ENCODE measurements around the gene C13orf42.
"Not testable (repeated sequence)": the region's sequence is repeated elsewhere in the genome, so short reads cannot be mapped to it uniquely, and the experiment has no call there.

The C13orf42 gene

GRCh38 chr13:51118809-51119431 lies 7.8 kb upstream of the C13orf42 start:
- no peak for DNase-seq

DNA sequence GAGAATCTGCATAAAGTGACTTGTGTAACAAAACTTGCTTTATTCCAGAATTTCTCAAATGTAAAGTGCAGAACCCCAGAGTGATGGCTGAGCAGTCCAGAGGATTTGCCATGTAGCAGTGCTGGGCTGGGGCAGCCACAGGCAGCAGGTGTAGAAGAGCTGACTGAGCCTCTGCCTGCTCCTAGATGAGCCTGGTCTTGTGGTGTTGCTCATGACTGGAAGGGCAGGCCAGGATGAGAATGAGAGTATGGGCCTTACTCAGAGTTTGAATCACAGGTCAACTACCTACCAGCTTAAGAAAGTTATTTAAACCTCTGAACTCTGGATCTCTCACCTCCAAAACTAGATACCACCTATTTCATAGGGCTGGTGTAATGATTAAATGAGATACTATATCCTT lies 2.9 kb upstream of the C13orf42 start:
- DNase-seq = no peak

DNA sequence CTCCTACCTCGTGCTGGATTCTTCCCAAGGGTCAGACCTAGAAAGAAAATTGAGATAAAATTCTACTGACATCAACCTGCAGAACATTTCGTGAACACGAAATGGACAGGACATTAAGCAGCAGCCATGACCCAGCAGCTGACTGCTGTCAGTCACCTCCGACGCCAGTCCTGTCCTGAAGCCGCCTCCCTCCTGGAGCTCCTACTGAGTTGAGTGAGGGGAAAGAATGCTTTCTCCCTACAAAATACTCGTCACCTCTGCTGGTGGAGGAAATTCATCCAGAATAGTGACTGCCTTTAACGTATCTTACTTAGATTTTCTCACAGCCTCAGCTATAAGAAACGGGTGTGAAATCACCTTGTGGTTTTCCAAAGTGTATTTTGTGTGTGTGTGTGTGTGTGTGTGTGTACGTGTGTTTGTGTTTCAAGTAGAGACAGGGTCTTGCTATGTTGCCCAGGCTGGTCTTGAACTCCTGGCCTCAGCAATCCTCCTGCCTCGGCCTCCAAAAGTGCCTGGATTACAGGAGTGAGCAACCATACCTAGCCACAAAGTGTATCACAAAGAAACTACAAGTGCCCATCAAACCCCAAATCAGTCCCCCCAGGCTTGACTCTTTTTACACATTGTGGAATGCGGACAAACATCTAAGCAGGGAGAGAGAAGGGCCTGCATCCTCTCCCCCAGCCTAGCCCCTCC lies 2.3 kb upstream of the C13orf42 start:
- no peak for DNase-seq

DNA sequence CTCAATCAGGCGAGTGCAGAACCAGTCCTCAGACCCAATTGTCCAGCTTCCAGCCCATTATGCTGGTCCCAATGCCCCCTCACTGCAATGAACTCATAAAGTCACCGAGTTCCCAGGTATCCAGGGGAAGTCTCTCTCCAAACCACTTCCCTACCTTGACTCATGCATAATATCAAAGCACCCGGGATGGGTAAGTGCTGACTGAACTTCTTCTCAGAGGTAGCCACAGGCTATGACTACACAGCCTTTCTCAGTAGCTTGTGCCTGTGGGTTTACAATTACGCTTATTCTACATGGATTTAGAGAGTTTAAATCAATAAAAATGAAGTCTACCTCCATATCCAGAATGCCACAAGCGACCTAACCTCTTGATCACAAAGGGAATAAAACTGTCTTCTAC lies 1.7 kb upstream of the C13orf42 start:
- no peak for DNase-seq

GRCh38 chr13:51111997-51112396 lies 923 bp upstream of the C13orf42 start:
- no peak for DNase-seq

DNA sequence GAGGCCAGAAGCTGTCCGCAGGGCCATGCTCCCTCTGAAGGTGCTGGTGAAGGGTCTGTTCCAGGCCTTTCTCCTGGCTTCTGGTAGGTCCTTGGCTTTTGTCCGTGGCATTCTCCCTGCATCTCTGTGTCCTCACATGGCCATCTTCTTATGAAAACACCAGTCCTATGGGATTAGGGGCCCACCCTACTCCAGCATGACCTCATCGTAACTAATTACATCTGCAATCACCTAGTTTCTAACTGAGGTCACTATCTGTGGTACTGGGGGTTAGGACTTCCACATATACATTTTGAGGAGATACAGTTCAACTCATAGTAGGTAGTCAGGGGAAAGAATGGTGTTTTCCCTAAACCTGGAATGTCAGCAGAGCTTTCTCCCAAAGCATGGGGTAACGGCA lies 3.1 kb downstream of the C13orf42 start:
- no peak for DNase-seq

- DNase-seq = no peak
Observed at GRCh38 chr13:51105046-51105445, 6.0 kb downstream of the C13orf42 start.

DNA sequence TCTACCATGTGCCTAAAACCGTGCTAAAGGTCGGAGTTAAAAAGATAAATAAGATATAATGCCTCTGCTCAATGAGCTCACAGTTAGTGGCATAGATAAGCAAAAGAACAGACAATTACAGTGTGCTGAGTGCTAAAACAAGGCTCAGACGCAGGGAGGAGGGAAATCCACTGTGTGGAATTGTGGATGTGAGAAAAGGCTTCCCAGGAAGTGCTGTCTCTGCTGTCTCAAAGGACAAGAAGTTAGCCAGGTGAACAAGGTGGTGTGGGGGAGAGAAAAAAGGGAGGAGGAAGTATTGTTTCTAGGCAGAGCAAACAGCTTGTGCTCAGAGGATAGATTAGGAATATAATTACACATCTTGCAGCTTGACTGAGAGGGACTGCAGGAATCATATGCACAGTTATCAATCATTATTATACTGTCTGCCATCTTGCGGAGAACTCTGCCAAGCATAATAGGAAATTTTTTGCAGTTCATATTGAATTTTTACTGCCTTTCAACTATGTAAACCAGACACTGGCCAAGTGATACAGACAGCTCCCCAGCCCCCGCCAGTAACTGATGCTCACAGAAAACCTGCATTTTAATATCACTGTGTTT lies 9.3 kb downstream of the C13orf42 start:
- no peak for DNase-seq

GRCh38 chr13:51097353-51098043 lies 13.6 kb downstream of the C13orf42 start:
- DNase-seq = no peak

DNA sequence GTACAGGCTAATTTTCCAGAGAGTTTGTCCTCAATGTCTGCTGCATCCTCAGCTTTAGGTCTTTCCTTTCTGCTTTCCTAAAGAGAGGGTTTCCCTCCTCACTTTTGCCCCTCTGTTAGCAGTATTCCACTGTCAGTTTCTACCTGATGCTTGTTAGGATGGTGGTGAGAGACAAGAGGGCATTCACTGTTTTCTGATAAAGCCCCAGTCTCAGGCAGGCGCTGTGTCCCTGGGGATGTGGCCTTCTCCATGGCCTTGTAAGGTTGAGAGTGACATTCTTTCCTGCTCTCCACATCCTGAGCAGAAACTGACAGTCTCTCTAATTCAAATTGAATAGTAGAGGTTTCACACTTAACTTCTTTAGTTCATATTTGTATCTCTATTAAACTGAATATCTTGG lies 14.9 kb downstream of the C13orf42 start:
- DNase-seq = no peak

DNA sequence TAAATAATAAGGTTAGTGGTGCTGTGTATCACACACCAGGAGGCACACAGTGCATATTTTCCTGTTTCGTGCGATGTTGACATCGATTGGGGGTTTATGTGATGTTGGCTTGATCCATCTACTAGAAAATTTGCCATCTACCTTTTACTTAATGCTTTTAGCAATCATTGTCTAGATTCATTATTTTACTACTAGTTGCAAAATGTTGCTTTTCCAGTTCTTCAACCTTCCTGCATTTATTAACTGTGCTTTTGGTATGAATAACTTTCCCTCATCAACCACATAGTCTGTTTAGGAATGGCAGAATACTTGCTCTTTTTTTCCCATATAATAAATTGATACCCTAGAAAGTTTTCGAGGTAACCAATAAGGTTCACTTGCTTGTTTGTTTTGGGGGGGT lies 17.5 kb downstream of the C13orf42 start:
- DNase-seq = no peak

DNA sequence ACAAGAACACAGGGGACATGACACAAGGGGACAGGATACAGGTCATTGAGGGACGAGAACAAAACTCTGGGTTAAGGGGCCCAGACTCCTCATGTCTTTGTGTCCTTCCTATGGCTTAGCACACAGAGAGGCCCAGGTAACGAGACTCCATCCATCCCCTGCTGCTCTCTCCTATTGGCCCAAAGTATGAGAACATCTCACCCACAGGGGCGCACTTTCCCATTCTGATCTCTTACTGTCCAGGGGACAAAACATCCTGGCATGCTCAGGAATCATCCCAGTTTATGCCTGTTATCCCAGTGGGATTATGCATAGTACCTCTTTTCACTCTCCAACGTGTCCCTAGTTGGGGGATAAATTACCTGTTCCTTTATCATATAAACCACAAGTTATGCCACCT lies 19.2 kb downstream of the C13orf42 start:
- no peak for DNase-seq

- no peak for DNase-seq
Observed at GRCh38 chr13:51083706-51084105, 27.4 kb downstream of the C13orf42 start.

DNA sequence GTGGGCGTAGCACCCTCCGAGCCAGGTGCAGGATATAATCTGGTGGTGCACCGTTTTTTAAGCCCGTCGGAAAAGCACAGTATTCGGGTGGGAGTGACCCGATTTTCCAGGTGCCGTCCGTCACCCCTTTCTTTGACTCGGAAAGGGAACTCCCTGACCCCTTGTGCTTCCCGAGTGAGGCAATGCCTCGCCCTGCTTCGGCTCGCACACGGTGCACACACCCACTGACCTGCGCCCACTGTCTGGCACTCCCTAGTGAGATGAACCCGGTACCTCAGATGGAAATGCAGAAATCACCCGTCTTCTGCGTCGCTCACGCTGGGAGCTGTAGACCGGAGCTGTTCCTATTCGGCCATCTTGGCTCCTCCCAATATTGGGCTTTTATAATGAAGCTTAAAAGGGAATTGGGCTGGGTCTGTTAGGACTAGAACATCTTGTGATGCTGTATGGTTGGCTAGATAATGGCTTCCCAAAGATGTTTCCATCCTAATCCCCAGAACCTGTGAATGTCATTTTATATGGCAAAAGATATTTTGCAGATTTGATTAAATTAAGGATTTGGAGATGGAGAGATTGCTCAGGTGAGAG lies 30.5 kb downstream of the C13orf42 start:
- DNase-seq = not testable (repeated sequence)

DNA sequence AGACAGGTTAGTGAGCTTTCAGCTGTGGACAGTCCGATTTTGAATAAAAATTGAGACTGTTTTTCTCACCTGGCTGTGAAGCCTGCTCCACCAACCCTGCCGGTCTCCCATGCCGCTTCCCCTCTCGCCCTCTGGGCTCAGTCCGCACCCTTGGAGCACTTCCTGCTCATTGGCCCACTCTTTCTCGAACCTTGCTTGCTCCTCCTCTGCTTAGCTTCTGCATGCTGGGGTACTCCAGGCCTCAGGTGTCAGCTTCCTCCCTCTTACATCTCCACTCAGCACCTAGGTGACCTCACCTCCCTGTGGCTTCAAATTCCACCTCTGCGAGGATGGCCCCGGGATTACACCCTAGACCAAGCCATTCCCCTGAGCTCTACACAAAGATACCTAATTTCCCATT lies 39.6 kb downstream of the C13orf42 start:
- DNase-seq = no peak

DNA sequence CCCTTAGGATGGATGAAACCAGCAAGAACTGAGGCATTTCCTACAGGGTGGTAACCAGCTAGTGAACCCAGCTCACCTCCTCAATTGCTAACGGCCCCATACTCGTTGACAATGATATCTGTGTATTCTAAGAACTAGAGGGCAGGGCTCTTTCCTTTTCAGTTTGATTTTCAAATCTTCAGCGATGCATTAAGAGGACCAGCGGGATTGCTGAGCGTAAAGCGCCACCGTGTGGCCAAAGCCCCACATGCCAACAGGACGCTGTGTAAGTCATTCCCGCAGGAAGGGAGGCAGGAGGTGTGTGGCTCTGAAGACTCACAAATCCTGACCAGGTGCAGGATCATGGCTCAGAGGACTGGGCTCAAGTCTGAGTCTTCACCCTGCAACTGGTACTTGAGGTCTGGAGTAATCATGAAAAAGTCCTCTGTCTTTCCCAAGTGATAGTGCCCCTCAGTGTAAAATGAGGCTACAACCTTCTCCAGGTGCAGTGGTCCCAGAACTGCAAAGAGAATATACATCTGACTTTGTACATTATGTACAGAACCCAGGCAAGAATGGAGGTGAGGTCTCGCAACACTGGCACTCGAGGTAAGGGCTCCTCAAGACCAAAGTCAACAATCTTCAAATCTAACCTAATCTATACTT lies 40.9 kb downstream of the C13orf42 start:
- DNase-seq = peak; percentile 50 to 74 (median 55)

DNA sequence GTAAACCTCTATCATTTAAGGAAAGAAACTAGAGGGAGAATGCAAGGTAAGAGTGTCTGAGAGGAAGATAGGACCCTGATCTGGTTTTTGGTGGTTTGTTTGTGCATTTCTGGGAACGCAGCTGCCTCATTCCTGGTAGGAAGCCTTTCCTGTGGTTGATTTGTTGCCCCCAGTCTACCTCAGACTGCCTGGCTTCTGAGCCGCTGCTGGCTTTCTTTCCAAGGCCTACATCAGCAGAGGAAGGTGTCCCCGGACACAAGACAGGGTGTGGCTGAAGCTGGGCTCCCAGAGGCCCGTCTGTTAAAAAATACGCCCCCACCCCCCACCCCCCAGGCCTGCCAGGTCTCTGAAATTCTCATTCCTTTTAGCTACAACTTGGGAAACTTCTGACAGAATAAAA lies 42.6 kb downstream of the C13orf42 start:
- DNase-seq = no peak

DNA sequence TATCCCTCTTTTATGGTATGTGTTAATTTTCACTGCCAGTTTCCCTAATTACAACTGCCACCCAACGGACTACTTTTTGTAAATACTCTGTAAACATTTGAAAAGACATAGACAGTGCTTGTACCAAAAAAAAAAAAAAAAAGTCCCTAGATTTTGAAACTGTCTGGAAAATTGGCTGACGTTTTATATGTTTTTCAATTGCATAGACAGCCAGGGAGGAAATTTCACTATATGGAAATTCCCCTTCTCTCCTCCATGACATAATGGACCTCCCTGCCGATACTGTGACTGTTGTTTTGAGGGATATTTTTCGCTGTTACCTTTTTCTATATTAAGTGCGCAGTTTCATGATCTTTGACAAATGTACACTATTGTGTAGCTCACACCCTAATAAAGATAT lies 43.4 kb downstream of the C13orf42 start:
- no peak for DNase-seq

DNA sequence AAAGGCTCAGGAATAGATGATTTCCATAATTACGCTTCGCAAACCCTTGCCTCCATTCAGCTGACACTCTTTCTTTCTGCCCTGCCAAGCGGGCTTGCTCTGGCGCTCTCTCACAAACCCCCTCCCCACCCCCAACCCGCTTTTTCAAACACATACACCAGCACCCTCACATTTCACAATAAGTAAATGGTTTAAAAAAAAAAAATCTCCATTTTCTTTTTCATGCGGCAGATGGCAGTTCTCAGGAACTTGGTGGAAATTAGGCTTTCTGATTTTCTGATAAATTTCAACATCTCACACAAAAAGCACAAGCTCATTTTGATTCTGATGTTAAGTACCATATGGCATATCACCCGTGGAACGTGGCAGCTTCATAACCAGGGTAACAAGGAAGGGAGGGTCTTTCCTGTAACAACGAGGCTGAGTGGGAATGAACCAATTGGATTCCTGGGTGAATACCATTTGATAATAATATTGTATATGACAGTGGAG lies 43.8 kb downstream of the C13orf42 start:
- DNase-seq = no peak

GRCh38 chr13:51066091-51066831 lies 44.8 kb downstream of the C13orf42 start:
- no peak for DNase-seq

DNA sequence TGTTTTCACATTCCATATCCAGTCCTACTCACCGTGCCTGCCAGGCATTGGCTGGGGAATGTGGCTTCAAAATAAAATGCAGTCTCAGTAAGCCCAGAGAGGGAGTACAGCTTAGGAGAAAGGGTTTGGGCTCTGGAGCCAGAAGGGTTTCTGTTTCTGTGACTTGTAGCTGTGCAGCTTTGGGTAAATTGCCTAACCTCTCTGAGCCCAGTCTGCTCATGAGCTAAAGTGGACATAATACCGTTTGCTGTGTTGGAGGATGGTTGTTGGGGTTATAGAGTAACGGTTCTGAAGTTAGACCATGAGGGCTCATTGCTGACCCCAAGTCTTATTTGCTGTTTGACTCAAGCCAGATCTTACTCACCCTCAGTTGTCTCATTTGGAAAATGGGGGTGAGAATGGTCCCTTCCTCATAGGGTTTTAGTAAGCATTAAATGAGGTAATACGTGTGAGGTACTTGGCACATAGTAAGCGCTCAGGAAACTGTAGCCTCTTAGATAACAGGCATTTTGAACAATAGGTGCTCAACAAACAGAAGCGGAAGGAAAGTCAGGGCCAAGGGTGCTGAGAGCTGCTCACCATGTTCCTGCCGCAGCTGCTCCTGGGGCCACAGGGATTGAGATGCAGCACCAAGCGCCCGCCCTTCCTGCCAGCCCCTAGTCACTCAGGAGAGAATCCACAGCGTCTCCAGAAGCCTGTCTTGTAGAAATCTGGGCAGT lies 45.5 kb downstream of the C13orf42 start:
- DNase-seq = no peak

All from activated CD4-positive, CD25-positive, alpha-beta regulatory T cell (primary cell).